GM19467 (cell line): Measurements from ENCODE around the gene PDCD11.
"Not testable (repeated sequence)": the region's sequence is repeated elsewhere in the genome, so short reads cannot be mapped to it uniquely, and the experiment has no call there.

ENCODE experiments used
- ATAC-seq: cut with Tn5 transposase; IDR thresholded peaks from one replicate; pipeline ENCODE4 v1.9.1; 2021; ENCODE audit warnings: mild to moderate bottlenecking, moderate library complexity; ENCODE audit not compliant: unreplicated experiment

Gene PDCD11

DNA sequence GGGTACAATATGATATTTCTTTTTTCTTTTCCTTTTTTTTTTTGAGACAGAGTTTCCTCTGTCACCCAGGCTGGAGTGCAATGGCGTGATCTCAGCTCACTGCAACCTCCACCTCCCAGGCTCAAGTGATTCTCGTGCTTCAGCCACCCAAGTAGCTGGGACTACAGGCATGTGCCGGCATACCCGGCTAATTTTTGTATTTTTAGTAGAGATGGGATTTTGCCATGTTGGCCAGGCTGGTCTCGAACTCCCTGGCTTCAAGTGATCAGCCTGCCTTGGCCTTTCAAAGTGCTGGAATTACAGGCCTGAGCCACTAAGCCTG lies 20.7 kb downstream of the PDCD11 start:
- ATAC-seq, result not testable (repeated sequence)

DNA sequence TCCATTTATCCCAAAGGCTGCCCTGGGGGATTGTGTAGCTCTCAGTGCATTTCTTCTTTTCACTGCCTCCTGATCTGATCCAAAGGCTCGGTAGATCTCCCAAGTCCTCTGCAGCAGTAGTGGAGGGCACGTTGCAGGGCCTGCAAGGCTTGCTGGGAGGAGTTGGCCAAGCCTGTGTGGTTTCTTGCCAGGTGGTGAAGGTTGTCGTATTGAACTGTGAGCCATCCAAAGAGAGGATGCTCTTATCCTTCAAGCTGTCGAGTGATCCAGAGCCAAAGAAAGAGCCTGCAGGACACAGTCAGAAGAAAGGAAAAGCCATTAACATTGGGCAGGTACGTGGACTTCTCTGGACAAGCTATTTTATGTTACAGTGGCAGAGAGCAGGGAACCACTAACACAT lies 21.2 kb downstream of the PDCD11 start:
- ATAC-seq, result no peak

DNA sequence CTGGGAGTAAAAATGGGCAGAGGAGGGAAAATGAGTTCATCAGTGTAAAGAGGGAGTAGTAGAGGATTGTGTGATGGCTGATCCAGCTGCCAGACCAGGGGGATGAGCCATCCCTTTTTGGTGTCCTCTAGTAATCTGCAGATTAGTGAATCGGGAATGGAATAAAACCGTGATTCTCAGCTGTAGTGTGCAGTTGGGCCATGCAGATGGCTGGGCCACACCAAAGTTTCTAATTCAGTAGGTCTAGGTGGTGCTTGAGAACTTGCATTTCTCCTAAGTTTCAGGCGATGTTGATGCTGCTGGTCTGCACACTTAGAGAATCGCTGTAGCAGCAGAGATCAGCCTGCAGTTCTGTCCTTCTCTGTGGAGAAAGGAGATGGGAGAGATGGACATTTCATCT lies 22.7 kb downstream of the PDCD11 start:
- no peak for ATAC-seq

DNA sequence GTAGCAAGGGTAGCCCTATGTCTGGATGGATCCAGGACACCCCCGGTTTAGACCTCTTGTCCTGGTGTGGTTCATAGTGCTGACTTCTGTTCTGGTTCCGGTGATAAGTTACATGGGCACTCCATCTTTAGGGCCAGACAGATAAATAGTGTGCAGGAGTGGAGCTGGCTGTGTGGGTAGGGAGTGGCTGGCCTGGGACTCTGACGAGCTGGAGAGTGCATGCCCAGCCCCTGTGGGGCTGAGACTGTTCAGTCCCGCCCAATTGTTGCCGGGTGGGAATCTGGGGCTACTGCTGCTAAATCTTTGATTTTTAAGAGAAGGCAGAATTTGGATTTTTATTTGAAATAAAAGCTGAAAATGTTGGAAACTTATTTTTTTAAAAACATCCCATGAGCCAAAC lies 27.3 kb downstream of the PDCD11 start:
- no peak for ATAC-seq

DNA sequence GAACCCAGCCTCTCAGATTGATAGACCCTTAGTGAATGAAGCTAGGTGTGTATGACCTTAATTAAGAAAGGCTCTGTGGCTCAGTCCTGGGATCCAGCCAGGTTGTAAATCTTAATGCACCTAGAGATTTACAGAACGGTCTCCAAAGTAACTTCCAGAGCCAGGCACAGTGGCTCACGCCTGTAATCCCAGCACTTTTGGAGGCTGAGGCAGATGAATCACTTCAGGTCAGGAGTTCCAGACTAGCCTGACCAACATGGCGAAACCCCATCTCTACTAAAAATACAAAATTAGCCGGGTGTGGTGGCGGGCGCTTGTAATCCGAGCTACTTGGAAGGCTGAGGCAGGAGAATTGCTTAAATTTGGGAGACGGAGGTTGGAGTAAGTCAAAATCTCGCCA lies 31.4 kb downstream of the PDCD11 start:
- no peak for ATAC-seq

DNA sequence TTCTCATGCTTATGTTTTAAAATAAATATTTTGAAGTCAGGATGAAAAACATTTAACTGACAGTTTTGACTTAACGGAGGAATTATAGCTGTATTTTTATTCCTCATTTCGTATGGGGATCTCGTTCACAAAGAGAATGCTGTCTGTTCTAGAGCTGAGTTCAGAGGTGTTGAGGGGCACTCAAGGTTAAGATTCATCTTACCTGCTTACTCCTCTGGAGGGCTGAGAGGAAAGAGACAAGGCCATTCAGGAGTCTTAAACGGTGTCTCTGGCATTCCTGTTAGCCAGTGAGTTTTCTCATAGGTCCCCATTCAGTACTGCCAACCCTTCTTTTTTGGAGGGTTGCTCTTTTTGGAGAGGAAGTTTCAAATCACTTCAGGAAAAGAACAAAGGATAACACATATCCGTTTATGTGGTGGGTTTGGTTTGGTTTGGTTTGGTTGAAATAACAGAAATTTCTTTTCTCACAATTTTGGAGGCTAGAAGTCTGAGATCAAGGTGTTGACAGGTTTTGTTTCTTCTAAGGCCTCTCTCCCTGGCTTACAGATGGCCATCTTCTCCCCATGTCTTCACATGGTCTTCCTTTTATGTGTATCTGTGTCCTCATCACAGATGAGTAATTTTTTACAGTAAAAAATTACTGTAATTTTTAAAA lies 32.7 kb downstream of the PDCD11 start:
- no peak for ATAC-seq

DNA sequence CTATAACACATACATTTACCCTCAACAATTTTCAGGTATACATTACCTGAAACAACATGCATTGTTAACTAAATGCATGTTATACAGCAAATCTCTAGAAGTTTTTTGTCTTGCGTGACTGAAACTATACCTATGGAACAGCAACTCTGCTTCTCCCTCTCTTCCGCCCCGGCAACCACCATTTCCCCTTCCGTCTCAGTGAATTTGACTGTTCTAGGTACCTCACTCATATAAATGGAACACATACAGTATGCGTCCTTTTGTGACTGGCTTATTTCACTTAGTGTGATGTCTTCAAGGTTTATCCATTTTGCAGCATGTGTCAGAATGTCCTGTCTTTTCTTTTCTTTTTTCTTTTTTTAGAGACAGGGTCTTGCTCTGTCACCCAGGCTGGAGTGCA lies 33.2 kb downstream of the PDCD11 start:
- no peak for ATAC-seq

DNA sequence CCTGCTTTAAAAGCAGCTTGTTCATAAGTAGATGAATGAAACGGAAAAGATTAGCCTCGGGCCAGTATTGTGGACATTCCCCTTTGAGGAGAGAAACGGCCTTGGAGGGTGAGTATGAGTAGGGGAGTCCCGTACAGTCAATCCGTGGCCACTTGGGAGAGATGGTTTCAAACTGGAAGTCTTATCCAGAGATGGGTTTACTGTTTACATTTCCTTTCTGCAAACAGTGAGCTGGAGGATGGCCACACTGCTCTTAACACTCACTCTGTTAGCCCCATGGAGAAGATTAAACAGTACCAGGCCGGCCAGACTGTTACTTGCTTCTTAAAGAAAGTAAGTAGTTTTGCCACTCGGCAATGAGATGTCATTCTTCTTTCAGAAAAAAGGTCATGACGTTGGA lies 35.5 kb downstream of the PDCD11 start:
- ATAC-seq, result no peak

DNA sequence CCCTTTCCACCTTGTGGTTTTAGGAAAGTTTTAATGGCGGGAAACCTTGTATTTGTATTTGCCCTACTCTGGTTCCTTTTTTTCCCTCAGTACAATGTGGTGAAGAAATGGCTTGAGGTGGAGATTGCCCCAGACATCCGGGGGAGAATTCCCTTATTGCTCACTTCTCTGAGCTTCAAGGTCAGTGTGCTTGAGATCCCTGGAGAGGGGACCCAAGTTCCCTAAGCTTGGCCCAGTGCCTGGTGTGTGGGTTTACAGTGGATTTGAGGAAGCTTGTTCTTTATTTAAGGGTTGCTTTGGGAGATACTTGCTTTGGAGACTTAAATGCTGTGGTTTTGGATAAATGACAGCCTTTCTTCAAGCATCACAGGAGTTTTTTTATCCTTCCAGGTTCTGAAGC lies 37.4 kb downstream of the PDCD11 start:
- ATAC-seq, result no peak

DNA sequence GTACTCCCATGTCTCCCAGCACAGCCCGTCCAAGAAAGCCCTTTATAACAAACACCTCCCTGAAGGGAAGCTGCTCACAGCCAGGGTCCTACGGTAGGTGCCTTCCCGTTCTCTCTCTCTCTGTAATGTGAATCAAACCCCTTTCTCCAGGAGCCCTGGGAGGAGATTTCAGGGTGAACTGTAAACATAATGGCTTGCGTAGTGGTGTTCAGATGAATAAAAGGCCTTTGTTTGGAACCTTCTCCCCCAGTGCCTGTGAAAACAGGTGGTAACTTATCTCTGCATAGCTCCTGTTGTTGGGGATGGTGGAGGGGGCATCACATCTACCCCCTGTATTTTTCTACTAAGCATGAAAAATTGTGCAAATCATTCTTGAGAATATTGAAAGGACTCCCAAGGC lies 43.4 kb downstream of the PDCD11 start:
- ATAC-seq, result no peak

DNA sequence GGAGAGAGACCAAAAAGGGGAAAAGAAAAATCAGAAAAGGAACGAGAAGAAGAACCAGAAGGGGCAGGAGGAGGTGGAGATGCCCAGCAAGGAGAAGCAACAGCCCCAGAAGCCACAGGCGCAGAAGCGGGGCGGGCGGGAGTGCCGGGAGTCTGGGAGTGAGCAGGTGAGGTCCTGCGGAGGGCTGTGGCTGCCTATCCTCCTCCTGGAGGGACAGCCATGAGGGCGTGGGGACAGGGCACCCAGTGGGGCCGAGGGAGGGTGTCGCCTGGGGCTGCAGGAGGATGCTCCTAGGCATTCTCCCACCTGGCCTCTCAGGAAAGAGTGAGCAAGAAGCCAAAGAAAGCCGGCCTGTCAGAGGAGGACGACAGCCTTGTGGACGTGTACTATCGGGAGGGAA lies 44.0 kb downstream of the PDCD11 start:
- no peak for ATAC-seq

DNA sequence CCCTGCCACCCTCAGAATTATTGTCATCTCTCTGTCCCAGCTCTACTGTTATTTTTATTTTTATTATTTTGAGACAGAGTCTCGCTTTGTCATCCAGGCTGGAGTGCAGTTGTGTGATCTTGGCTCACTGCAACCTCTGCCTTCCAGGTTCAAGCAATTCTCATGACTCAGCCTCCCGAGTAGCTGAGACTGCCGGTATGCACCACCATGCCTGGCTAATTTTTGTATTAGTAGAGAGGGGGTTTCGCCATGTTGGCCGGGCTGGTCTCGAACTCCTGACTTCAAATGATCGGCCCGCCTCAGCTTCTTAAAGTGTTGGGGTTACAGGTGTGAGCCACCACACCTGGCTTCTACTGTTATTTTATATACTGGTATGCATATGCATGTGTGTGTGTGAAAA lies 44.8 kb downstream of the PDCD11 start:
- no peak for ATAC-seq

- ATAC-seq, result no peak
These were observed 45.2 kb downstream of the PDCD11 start for GRCh38 chr10:103441611-103442010.

DNA sequence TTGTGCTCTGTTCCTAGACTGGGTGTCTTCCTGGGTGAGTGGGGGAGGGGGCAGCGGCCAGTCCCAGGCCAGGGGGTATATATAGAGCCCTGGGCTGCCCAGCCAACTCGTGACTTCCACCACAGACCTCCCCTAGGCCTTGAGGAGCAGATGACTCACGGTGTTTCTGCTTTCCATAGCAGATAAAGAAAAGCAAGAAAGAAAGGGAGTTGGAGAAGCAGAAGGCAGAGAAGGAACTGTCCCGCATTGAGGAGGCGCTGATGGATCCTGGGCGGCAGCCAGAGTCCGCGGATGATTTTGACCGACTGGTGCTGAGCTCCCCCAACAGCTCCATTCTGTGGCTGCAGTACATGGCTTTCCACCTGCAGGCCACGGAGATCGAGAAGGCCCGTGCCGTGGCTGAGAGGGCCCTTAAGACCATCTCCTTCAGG lies 45.6 kb downstream of the PDCD11 start:
- ATAC-seq, result no peak

DNA sequence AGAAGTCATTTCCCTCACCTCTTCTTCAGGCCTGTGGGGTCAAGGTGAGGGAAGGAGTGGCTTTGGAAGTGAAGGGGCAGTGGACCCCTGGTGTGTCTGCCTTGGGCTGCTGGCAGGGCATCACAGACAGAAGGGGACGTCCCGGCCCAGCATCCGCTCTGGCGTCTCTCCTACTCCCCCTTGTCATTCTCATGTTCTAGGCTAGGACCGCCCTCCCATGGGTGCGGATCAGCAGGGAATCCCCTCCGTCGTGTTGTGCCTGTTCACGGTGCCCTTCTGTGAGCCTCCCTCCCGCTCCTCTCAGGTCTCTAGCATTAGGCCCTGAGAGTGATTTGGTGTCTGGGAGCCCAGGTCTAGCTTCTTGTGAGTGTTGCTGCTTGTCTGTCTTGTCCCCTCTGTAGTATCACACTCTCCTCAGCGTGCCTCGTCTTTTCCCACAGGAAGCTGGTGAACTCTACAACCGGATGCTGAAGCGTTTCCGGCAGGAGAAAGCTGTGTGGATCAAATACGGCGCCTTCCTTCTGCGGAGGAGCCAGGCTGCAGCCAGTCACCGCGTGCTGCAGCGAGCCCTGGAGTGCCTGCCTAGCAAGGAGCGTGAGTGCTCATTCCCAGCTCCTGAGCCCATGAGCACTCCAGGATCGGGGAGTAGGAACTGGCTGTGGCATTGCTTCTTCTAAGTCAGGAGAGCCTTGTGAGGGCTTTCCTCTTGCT lies 47.2 kb downstream of the PDCD11 start:
- no peak for ATAC-seq

GRCh38 chr10:103444478-103444877 lies 48.1 kb downstream of the PDCD11 start:
- no peak for ATAC-seq

DNA sequence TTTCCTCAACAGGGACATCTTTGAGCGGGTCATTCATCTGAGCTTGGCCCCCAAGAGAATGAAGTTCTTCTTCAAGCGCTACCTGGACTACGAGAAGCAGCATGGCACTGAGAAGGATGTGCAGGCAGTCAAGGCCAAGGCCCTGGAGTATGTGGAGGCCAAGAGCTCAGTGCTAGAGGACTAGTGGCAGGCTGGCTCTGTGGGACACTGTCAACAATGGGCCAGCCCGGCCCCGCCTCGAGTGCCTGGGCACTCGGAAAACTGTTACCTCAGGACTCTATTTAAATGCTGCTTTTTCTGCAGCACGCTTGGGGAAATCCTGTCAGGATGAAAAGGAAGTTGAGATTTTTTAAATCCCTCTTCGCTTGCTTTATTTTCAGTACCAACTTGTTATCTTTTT lies 48.9 kb downstream of the PDCD11 start:
- no peak for ATAC-seq

GRCh38 chr10:103445767-103446567 lies 49.5 kb downstream of the PDCD11 start:
- no peak for ATAC-seq

DNA sequence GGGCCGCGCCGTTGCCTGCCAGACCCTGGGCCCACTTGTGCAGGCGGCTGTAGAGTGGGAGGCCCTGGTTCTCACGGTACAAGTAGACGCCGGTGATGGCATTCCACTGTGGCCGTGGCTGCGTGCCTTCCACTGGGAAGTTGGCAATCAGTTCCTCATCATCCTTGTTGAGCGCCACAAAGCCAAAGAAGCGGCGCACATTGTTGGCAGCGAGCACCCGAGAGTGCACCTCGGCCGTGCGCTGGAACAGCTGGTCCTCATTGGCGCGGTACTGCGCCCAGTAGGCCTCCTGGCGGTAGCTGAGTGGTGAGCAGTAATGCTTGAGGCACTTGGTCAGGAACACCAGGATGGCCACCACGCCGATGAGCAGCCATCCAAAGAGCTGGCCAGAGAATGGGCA lies 50.8 kb downstream of the PDCD11 start:
- ATAC-seq, result no peak

GRCh38 chr10:103448746-103449145 lies 52.3 kb downstream of the PDCD11 start:
- no peak for ATAC-seq

GRCh38 chr10:103449208-103450144 lies 53.0 kb downstream of the PDCD11 start:
- ATAC-seq, result no peak
